ENCODE results near the gene JMJD8. TPM values are rescaled to one million over a fixed set of nuclear protein-coding genes. Genes with fewer than 3 reads are reported as not detected.

The JMJD8 gene
- total and polyA plus RNA-seq, 2 donors: 28.3 to 91.4 TPM

DNA sequence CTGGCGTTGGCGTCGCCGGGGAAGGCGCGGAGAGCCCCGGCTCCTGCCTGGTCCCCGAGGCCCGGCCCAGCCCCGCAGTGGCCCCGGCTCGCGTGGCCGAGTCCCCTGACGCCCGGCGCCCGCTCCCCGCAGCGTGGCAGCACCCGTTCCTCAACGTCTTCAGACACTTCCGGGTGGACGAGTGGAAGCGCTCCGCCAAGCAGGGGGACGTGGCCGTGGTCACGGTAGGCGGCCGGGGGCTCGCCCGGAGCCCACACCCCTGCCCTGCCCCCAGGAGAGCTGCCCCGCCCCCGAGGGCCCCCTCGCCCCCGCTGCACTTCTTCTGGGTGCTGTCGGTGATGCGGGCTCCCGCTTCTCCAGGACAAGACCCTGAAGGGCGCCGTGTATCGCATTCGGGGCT lies 34.5 kb downstream of the JMJD8 start:
- DNase-seq (ENCODE audit: extremely low spot score): no peak
- no peak overlapping the region for H3K27ac ChIP-seq (ENCODE audit: low read depth)
- WGBS: 1% methylated on average over 44 of the region's 44 CpGs
- H3K36me3 ChIP-seq (ENCODE audit: insufficient read depth): no peaks in the 10 kb centered on the region
- peak overlapping the region; percentile 81 for H3K4me3 ChIP-seq (ENCODE audit: low read depth, low read length)
- H3K4me1 ChIP-seq (ENCODE audit: insufficient read depth): no peaks in the 10 kb centered on the region

DNA sequence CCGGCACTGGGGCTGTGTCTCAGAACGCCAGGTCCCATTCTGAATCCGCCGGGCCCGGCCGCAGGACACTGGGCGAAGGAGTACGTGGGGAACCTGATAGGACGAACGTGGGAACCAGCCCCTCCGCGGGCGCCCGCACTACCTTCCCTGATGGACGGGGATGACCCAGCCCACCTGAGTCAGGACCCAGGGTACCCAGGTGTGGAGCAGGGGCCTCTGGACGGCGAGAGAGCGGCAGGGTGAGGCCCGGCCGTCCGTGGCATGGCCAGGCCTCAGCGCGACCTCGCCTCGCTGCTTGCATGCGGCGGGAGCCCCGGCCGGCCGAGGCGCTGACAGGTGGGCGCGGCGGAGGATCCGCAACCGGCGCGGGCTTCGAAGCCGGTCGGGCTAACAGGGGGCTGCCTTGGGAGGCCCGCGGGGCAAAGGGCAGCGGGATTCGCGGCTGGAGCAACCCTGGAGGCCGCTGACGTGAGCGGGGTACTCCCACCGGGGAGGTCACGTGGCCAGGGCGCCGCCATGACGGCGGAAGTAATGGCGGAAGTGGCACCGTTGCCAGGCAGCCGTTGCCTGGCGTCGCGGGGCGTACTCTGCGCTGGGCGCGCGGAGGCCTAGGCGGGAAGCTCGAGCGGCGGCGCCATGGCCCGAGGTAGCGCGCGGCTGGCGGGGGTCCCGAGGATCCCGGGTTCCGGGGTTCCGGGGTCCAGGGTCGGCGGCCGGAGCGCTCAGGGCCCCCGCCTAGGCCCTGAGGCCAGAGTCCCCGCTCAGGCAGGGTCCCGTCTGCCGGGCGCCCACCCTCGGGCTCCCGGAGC lies 35.1 kb downstream of the JMJD8 start, which contains the start of gene WDR90:
Gene WDR90, plus strand, starts transcription at position 585 of the 809 bp plus-strand sequence. Its CDS starts 52 bp downstream, at position 637.
- Histone ChIP-seq H3K4me1 (ENCODE audit: insufficient read depth) (no peaks in the 10 kb centered on the region), H3K36me3 (ENCODE audit: insufficient read depth) (no peaks in the 10 kb centered on the region), H3K4me3 (ENCODE audit: low read depth, low read length) (peak within 1 kb of the TSS; percentile 81), H3K27ac (ENCODE audit: low read depth) (peak within 1 kb of the TSS; percentile 81)
- DNase-seq (ENCODE audit: extremely low spot score): peak; percentile 59
- WGBS: 1% methylated on average over 91 of the region's 91 CpGs

DNA sequence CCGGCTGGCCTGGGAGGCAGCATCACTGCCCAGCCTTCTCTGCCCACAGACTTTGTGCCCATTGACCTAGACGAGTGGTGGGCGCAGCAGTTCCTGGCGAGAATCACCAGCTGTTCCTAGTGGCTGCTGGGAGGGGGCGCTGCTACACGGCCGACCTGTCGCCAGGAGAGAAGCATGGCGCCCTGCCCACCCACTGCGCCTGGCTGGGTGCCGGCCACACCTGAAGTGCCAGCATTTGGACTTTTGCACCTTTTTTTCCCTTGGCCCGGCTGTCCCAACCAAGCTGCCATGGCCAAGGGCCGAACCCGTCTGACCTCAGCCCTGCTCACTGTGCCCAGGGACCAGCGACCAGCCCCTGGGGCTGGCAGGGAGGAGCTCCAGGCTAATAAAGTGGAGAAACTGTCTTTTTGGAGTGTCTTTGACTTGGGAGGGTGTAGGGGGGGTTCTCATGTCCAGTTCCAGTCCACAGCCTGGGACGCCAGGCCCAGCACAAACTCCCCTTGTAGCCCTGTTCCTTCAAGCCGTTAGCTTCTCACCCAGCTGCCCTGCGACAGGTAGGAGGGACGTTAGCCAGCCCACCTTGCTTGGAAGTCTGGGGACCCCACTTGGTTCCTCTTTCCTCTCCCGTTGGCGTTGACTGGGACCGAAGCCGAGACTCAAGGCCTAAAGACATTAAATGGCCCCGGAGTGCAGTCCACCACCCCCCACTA lies 35.9 kb downstream of the JMJD8 start:
- no peaks in the 10 kb centered on the region for H3K4me1 ChIP-seq (ENCODE audit: insufficient read depth)
- H3K27ac ChIP-seq (ENCODE audit: low read depth): peak overlapping the region; percentile 81
- 36% methylated on average over 24 of the region's 24 CpGs for WGBS
- H3K36me3 ChIP-seq (ENCODE audit: insufficient read depth): no peaks in the 10 kb centered on the region
- peak overlapping the region; percentile 81 for H3K4me3 ChIP-seq (ENCODE audit: low read depth, low read length)
- no peak for DNase-seq (ENCODE audit: extremely low spot score)

DNA sequence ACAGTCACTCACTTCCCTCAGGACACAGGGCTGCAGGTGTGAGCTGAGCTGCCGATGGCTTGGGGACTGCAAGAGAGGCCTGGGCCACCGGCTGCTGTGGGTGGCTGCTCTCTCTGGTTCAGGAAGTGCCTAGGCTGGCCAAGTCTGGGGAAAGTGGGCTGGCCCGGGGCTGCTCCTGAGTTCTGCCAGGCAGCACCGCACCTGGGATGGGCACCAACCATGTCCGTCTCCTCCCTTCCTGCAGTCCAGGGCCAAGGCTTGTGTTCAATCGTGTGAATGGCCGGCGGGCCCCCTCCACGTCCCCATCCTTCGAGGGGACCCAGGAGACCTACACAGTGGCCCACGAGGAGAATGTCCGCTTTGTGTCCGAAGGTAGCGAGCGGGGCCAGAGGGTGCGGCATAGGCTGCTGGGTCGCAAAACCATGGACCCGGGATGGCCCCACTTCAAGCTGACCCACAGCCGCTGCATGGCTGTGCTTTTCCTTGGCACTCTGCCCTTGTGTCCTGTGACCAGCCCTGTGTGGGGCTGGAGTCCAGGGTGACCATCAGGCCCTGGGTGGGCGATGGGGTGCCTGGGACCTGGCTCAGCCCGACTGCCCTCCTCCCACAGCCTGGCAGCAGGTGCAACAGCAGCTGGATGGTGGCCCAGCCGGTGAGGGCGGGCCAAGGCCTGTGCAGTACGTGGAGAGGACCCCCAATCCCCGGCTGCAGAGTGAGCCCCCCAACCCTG lies 36.8 kb downstream of the JMJD8 start:
- Histone ChIP-seq H3K27ac (ENCODE audit: low read depth) (no peak overlapping the region), H3K4me1 (ENCODE audit: insufficient read depth) (no peaks in the 10 kb centered on the region), H3K36me3 (ENCODE audit: insufficient read depth) (no peaks in the 10 kb centered on the region), H3K4me3 (ENCODE audit: low read depth, low read length) (no peak overlapping the region)
- DNase-seq (ENCODE audit: extremely low spot score): no peak
- WGBS: 84% methylated on average over 25 of the region's 25 CpGs

DNA sequence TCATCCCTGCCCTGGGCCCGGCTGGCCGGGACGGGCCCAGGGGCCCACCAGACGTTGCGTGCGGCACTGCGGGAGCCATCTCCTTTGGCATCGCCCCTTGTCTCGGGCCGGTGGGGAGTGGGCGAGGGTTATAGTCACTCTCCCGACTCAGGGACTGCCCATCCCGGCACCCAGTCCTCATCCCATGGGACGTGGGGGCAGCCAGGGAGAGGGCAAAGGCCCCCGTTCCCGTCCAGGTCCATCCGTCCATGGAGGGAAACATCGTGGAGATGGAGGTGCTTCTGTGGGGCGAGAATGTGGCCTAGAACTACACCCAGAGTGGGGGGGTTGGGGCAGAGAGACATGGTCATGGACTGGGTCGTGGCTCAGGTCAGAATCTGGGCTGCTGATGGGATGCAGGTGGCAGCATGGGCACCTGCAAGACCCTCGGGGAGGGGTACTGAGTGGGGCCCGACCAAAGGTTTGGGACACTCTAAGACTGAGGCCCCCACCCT lies 37.4 kb downstream of the JMJD8 start:
- Histone ChIP-seq H3K4me1 (ENCODE audit: insufficient read depth) (no peaks in the 10 kb centered on the region), H3K4me3 (ENCODE audit: low read depth, low read length) (no peak overlapping the region), H3K36me3 (ENCODE audit: insufficient read depth) (no peaks in the 10 kb centered on the region), H3K27ac (ENCODE audit: low read depth) (no peak overlapping the region)
- WGBS: 78% methylated on average over 22 of the region's 22 CpGs
- no peak for DNase-seq (ENCODE audit: extremely low spot score)

DNA sequence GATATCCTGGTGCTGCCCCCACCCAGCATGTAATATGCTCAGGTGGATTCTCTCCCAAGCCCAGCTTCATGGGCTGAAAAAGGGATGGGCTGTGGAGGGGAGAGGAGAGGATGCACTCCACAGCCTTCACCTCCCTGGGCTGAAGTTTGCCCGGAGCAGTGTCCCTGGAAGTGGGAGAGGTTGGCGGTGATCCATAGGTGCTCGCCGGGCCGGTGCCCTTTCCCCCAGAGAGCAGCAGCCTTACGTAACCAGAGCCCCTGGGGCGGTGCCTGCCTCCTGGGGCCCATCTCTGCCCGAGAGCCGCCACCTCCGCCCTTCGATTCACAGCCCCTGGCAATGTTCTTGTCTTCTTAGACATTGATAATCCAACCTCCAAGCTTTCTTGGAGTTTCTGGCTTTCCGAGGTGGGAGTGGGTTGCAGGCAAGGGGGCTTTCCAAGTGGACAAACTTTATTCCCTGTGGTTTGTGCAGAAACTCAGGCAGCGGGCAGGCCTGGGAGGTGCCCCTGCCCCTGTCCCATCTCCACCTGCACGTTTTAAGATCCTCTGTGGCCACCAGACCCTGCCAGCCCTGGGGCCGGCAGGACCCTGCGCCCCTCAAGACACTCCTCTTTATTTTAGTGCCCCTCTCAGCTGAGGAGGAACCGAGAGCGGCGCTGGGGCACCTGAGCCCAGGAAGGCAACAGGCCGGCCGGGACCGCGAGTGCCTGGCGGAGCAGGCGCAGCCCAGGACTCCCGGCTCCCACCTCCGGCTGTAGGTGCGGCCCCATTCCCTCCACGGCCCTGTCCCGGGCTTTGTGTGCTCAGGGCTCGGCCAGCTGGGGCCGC lies 38.1 kb downstream of the JMJD8 start:
- Histone ChIP-seq H3K36me3 (ENCODE audit: insufficient read depth) (no peaks in the 10 kb centered on the region), H3K4me3 (ENCODE audit: low read depth, low read length) (no peak overlapping the region), H3K4me1 (ENCODE audit: insufficient read depth) (no peaks in the 10 kb centered on the region), H3K27ac (ENCODE audit: low read depth) (no peak overlapping the region)
- no peak for DNase-seq (ENCODE audit: extremely low spot score)
- 75% methylated on average over 32 of the region's 32 CpGs for WGBS

DNA sequence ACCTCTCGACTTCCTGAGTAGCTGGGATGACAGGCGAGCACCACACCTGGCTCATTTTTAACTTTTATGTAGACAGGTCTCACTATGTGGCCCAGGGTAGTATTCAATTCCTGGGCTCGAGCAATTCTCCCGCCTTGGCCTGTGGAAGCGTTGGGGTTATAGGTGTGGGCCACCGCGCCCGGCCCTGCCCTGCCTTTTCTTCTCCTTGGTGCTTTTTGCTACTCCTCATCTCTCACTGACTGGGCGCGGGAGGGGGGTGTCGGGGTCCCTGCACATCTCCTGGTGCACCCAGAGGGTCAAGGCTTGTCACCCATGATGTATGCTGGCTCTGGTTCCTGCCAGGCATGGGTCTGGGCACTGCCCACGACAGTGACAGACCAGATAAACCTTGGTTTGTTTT lies 39.6 kb downstream of the JMJD8 start:
- Histone ChIP-seq H3K27ac (ENCODE audit: low read depth) (no peak overlapping the region), H3K4me1 (ENCODE audit: insufficient read depth) (peaks cover 3% of the 10 kb centered on the region)
- WGBS: 90% methylated on average over 12 of the region's 12 CpGs

DNA sequence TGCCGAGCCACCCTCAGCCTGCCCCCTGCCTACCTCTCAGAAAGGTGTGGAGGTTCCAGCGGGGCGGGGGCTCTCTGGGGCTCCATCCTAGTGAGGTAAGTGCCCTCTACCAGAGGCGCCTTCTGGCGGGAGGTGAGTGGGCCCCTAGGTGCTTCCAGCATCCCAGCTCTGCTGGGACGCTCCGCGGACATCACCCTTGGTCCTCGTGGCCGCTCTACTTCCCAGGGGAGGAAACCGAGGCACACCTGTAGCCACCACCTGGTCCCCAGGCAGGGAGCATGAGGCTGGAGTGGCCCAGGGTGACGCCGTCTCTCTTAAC lies 41.1 kb downstream of the JMJD8 start:
- Histone ChIP-seq H3K36me3 (ENCODE audit: insufficient read depth) (no peaks in the 10 kb centered on the region), H3K27ac (ENCODE audit: low read depth) (no peak overlapping the region), H3K4me1 (ENCODE audit: insufficient read depth) (peaks cover 3% of the 10 kb centered on the region), H3K4me3 (ENCODE audit: low read depth, low read length) (no peak overlapping the region)
- no peak for DNase-seq (ENCODE audit: extremely low spot score)
- 88% methylated on average over 13 of the region's 13 CpGs for WGBS

More for the DNA sequence above, 39.6 kb downstream of the JMJD8 start:
- Histone ChIP-seq H3K36me3 (ENCODE audit: insufficient read depth) (no peaks in the 10 kb centered on the region), H3K4me3 (ENCODE audit: low read depth, low read length) (no peak overlapping the region)
- no peak for DNase-seq (ENCODE audit: extremely low spot score)

DNA sequence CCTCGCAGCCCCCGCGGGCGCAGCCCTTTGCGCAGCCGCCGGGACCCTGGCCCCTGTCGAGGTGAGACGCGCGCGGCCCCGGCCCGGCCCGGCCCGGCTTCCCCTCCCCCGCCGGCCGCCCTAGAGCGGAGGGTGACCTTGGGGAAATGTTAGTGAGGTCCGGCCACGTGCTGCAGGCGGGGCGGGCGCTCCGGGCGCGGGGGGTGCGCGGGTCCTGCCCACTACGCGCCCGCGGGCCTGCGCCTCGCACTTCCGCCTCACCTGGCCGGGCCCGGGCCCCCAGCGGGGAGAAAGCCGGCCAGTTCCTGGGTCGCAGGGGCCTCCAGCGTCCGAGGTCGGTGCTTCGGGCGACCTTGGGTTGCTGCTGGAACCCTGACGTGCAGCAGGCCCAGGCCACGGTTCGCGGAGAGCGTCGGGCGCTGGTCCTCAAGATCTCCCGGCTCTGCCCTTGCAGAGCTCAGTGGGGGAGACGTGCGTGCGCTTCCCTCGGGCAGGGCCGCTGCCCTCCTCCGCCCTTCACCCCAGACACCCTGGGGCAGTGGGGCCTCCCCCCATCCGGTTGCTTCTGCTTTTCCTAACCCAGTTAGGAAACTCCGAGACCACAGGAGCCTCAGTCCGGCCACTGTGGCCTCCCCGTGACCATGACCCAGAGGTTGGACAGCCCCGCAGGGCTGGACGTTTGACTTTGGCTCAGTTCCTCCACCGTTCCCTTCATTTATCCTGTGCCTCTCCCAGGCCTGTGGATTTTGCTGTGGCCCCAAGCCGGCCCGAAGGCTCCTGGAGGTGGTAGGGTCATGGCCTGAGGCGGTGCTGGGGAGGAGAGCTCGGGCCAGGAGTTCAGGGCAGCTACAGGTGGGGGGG lies 41.7 kb downstream of the JMJD8 start:
- 7% methylated on average over 72 of the region's 72 CpGs for WGBS
- DNase-seq (ENCODE audit: extremely low spot score): no peak
- Histone ChIP-seq H3K4me3 (ENCODE audit: low read depth, low read length) (peak overlapping the region; percentile 83), H3K4me1 (ENCODE audit: insufficient read depth) (peaks cover 3% of the 10 kb centered on the region), H3K27ac (ENCODE audit: low read depth) (peak overlapping the region; percentile 49), H3K36me3 (ENCODE audit: insufficient read depth) (no peaks in the 10 kb centered on the region)

DNA sequence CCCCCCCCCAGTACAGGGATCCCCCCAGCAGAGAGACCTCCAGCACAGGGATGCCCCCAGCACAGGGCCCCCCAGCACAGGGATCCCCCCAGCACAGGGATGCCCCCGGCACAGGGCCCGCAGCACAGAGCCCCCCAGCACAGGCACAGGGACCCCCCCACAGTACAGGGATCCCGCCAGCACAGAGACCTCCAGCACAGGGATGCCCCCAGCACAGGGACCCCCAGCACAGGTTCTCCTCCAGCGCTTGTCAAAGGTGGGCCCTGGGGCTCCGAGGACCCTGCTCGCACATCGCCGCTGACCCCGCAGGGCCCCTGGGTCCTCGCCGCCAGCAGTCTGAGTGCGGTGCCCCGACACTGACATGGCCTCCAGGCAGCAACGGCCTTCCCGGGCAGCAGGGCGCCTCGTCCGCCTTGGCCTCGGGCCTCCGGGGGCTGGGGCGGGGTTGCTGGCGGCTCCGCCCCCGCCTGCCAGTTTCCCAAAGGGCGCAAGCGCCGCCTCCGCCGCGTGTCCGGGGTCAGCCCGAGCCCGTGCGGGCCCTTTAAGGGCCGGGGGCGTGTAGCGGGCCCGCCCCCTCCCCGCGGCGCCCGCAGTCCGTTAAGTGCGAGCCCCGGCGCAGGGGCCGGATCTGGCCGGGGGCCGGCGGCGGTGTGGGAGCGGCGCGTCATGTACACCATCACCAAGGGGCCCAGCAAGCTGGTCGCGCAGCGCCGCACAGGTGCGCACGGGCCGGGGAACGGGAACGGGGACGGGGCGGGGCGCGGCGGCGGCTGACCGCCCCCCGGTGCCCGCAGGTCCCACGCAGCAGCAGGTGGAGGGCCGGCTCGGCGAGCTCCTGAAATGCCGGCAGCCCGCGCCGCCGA lies 42.6 kb downstream of the JMJD8 start, which contains the start of gene MCRIP2:
Gene MCRIP2, plus strand, starts transcription at position 503 of the 863 bp plus-strand sequence. Its CDS starts 164 bp downstream, at position 667.
- 1% methylated on average over 81 of the region's 81 CpGs for WGBS
- Histone ChIP-seq H3K36me3 (ENCODE audit: insufficient read depth) (no peaks in the 10 kb centered on the region), H3K4me3 (ENCODE audit: low read depth, low read length) (peak within 1 kb of the TSS; percentile 83), H3K4me1 (ENCODE audit: insufficient read depth) (peaks cover 3% of the 10 kb centered on the region), H3K27ac (ENCODE audit: low read depth) (peak within 1 kb of the TSS; percentile 78)
- DNase-seq (ENCODE audit: extremely low spot score): no peak

DNA sequence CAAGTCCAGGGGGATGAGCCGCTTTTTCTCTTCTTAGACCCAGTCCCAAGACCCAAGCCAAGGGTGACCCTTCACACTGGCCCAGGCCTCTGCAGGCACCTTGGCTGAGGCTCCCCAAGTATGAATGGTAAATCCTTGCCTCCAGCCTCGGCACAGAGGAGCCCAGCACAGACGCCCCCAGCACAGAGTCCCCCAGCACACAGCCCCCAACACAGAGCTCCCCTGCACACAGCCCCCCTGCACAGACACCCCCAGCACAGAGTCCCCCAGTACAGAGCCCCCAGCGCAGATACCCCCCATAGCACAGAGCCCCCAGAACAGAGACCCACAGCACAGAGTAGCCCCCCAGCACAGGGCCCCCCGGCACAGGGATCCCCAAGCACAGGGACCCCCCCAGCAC lies 43.5 kb downstream of the JMJD8 start:
- Histone ChIP-seq H3K27ac (ENCODE audit: low read depth) (no peak overlapping the region), H3K4me3 (ENCODE audit: low read depth, low read length) (no peak overlapping the region)

More for the DNA sequence above, 43.5 kb downstream of the JMJD8 start:
- DNase-seq (ENCODE audit: extremely low spot score): no peak
- Histone ChIP-seq H3K36me3 (ENCODE audit: insufficient read depth) (no peaks in the 10 kb centered on the region), H3K4me1 (ENCODE audit: insufficient read depth) (peaks cover 3% of the 10 kb centered on the region)
- WGBS: 88% methylated on average over 5 of the region's 5 CpGs
